HG03439 (cell line): ENCODE measurements around the gene OSCP1.

ENCODE experiments used
- ATAC-seq: cut with Tn5 transposase; IDR thresholded peaks from one replicate; pipeline ENCODE4 v1.9.1; 2021; ENCODE audit warnings: mild to moderate bottlenecking, moderate library complexity; ENCODE audit not compliant: unreplicated experiment

The OSCP1 gene

GRCh38 chr1:36386265-36387140 is 63.7 kb downstream of the OSCP1 start:
- ATAC-seq: peak; percentile 43

- peak; percentile 78 for ATAC-seq
These were observed 64.6 kb downstream of the OSCP1 start, which contains the start of gene STK40 for GRCh38 chr1:36385410-36386264. Gene STK40 (minus strand): TSS chr1:36385924. CDS start chr1:36361332, 24,592 bp downstream.

- ATAC-seq: no peak
These were observed 65.5 kb downstream of the OSCP1 start for GRCh38 chr1:36384542-36385409.

- ATAC-seq: no peak
These were observed 67.0 kb downstream of the OSCP1 start for GRCh38 chr1:36383240-36383639.

- ATAC-seq: no peak
These were observed 67.6 kb downstream of the OSCP1 start for GRCh38 chr1:36382669-36383068.

GRCh38 chr1:36382231-36382630 is 68.0 kb downstream of the OSCP1 start:
- ATAC-seq: no peak

GRCh38 chr1:36381405-36381804 is 68.8 kb downstream of the OSCP1 start:
- ATAC-seq: no peak

GRCh38 chr1:36380782-36381181 is 69.5 kb downstream of the OSCP1 start:
- ATAC-seq: no peak

- ATAC-seq: no peak
These were observed 70.1 kb downstream of the OSCP1 start for GRCh38 chr1:36380143-36380619.

- ATAC-seq: no peak
These were observed 72.3 kb downstream of the OSCP1 start for GRCh38 chr1:36377791-36378492.

- ATAC-seq: no peak
These were observed 77.6 kb downstream of the OSCP1 start for GRCh38 chr1:36372617-36373016.

- ATAC-seq: no peak
These were observed 81.0 kb downstream of the OSCP1 start for GRCh38 chr1:36369061-36369861.
